ENCODE results near the gene ANKRD11.
"Not testable (repeated sequence)": the region's sequence is repeated elsewhere in the genome, so short reads cannot be mapped to it uniquely, and the experiment has no call there.

The ANKRD11 gene

GRCh38 chr16:89267746-89268145, 222.6 kb downstream of the ANKRD11 start:
- DNase-seq (ENCODE audit: low read depth in 2 of 2) = not testable (repeated sequence)

DNA sequence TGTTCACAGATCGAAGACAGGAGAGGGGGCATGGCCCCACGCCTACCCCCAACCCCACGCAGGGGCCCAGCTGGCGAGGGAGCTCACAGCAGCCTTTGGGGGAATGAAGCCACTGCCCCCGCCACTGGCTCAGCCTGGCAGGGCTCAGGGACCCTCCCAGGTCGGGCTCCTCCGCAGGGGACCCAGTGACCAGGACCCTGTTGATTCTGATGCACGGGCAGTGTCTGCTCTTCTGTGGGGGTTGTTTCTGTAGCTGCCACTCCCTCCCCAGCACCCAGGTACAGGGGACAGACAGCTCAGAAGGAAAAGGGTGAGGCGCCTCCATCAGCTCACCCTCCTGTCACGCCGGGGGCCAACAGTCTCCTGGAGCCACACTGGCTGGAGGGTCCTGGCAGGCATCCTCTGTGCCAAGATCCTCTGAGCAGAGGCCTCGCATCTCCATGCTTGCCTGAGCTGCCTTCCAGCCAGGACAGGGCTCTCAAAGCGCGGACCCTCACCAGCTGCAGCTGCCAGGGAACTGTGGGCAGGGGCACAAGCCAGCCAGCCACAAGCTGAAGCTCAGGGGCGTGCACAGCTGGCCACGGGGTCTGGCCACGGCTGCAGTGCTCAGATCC, 223.7 kb downstream of the ANKRD11 start:
- DNase-seq (ENCODE audit: low read depth in 2 of 2) = no peak

DNA sequence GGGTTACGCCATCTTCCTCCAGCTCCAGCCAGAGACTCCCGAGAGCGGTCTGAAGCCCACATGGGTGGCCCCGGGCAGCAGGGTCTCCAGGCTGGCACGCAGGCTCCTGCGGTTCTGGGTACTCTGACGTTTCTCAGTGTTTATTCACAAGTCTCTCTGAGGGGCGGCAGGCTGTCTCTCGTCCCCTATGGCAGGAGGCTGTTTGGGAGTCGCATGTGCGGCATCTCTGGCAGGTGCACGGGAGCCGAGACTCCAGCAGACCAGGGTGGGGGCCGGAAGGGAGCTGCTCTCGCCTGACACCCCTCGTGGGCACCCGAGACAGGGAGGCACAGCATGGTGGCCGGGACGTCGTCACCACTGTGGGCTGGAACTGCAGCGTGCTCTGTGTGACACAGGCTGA, 224.7 kb downstream of the ANKRD11 start:
- no peak for DNase-seq (ENCODE audit: low read depth in 2 of 2)

GRCh38 chr16:89264800-89265550, 225.4 kb downstream of the ANKRD11 start:
- no peak for DNase-seq (ENCODE audit: low read depth in 2 of 2)

DNA sequence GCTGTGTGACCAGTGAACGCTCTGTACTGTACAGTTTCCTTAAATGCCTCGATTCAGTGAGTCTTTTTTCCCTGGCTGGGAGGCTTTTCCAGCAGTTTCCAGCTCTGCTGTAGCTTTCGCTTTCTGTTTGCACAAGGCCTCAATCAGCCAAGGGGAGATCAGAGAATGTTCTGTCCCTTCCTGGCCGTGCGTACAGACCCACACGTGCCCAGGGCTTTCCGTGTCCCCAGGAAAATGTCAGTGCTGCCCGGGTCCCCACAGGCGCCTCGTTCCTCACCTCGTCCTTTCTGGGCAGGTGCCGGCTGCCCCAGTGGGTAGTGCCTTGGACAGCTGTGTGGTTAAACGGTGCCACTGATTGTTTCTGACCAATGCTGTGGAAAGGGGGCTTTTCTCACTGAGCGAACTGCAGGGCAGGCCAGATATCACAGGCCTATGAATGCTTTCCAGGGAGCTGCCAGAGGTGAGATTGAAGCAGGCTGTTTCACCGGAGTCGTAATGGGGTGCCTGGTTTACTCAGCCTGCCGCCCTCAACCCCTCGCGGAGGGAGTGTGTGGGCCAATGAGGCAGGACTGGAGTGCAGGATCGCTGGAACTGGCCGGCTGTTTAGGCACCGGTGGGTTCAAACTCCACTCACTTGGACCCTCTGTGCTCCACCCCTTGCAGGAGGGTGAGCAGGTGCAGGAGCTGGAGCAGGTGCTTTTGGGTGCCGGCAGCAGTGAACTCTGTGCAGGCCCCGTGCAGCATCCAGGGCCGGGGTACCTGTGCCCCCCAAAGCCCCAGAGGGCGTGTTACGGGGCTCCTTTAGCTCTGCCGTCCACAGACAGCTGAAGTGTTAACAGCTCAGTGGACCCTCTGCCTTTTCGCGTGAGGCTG, 228.4 kb downstream of the ANKRD11 start:
- DNase-seq (ENCODE audit: low read depth in 2 of 2) = no peak

GRCh38 chr16:89259901-89260300, 230.5 kb downstream of the ANKRD11 start:
- not testable (repeated sequence) for DNase-seq (ENCODE audit: low read depth in 2 of 2)

GRCh38 chr16:89257757-89258465, 232.4 kb downstream of the ANKRD11 start:
- no peak for DNase-seq (ENCODE audit: low read depth in 2 of 2)

DNA sequence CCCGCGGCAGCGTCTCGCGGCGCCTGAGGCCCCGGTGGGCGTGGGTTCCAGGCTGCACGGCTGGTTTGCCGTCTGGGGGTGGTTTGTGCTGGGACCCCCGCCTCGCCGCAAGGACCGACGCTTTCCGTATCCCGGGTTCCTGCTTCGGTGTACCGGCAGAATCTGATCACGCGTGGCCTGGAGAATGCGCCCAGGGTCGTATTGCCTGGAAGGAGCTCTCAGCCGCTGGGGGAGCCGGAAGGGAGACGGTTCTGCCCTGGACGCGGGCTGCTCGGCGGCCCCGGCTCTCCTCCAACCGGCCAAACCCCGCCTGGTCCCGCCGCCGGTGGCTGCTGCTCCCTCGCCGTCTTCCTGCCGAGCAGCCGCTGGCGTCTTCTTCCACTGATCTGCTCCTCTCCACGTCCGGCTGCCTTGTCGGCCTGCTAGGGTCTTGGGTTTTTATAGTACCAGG, 233.1 kb downstream of the ANKRD11 start:
- no peak for DNase-seq (ENCODE audit: low read depth in 2 of 2)

GRCh38 chr16:89256651-89257254, 233.6 kb downstream of the ANKRD11 start:
- peak; percentile 78 to 80 for DNase-seq (ENCODE audit: low read depth in 2 of 2)

DNA sequence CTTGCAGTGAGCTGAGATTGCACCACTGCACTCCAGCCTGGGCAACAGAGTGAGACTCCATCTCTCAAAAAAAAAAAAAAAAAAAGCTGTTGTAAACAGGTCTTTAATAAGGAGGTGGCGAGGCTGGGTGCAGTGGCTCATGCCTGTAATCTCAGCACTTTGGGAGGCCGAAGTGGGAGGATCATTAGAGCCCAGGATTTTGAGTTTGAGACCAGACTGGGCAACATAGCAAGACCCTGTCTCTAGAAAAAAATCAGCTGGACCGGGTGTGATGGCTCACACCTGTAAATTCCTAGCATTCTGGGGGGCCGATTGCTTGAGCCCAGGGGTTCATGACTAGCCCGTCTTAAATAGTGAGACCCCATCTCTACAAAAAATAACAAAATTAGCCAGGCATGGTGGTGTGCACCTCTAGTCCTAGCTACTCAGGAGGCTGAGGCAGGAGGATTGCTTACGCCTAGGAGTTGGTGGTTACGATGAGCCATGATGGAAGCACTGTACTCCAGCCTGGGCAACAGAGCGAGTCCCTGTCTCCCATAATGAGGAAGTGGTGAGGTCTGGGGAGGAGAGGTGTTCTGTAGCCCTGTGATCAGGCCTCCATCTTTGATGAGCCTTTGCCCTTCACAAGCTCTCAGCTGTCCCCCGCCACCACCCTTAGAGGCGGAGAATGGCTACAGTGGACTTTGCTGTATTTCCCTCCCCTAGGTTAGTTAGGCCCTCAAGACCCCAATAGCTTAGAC, 236.6 kb downstream of the ANKRD11 start:
- DNase-seq (ENCODE audit: low read depth in 2 of 2) = no peak

DNA sequence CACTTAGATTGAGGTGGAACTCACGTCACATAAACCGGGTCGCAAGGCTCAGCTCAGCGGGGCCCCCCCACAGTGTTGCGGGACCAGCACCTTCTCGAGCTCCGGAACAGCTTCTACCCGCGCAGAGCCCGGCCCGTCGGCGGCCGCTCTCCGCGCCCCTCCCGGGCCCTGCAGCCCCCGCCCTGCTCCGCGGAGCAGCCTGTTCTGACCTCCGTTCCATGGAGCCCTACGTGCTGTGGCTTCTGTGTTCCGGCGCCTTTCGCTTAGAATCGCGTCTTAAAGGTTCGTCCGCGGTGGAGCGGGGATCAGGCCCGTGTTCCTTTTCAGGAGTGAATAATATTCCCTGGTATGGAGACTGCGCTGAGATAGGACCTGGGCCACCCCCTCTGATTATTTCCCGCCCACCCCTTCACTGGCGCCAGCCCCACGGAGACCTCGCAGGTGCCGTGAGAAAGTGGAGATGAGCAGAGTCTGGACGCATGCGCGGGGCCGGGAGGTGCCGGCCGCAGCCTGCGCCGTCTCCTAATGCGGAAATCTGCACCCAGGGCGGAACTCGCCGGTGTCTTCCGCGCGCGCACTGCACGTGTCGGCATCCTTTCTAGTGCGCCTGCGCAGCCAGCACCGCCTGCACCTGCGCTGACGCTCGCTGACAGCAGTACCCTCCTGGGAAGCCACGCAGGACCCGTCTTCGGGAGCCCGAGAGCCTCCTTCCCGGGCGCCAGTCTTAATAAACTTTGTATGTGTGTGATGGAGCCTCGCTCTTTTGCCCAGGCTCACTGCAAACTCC, 242.0 kb downstream of the ANKRD11 start:
- no peak for DNase-seq (ENCODE audit: low read depth in 2 of 2)

- not testable (repeated sequence) for DNase-seq (ENCODE audit: low read depth in 2 of 2)
Measured at GRCh38 chr16:89247734-89248075, 242.7 kb downstream of the ANKRD11 start.

- DNase-seq (ENCODE audit: low read depth in 2 of 2) = peak; percentile 84 to 88
Measured at GRCh38 chr16:89246903-89247733, 243.2 kb downstream of the ANKRD11 start.

DNA sequence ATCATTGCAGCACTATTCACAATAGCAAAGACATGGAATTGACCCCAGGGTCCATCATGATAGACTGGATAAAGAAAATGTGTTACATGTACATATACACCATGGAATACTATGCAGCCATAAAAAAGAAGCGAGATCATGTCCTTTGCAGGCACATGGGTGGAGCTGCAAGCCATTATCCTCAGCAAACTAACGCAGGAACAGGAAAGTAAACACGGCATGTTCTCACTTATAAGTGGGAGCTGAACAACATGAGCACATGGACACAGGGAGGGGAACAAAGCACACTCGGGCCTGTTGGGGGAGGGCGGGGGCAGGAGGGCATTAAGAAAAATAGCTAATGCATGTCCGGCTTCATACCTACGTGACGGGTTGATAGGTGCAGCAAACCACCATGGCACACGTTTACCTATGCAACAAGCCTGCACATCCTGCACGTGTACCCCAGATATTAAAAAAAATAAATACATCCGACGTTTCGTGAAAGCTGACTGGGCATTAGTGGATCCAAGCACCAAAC, 243.9 kb downstream of the ANKRD11 start:
- no peak for DNase-seq (ENCODE audit: low read depth in 2 of 2)

- no peak for DNase-seq (ENCODE audit: low read depth in 2 of 2)
Measured at GRCh38 chr16:89244754-89245153, 245.6 kb downstream of the ANKRD11 start.

DNA sequence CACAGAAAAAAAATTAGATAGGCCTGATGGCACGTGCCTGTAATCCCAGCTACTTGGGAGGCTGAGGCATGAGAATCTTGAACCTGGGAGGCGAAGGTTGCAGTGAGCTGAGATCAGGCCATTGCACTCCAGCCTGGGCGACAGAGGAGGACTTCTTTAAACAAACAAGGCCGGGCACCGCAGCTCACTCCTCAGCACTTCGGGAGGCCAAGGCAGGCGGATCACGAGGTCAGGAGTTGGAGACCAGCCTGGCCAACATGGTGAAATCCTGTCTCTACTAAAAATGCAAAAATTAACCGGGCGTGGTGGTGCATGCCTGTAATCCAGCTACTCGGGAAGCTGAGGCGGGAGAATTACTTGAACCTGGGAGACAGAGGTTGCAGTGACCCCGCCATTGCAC, 246.1 kb downstream of the ANKRD11 start:
- not testable (repeated sequence) for DNase-seq (ENCODE audit: low read depth in 2 of 2)

DNA sequence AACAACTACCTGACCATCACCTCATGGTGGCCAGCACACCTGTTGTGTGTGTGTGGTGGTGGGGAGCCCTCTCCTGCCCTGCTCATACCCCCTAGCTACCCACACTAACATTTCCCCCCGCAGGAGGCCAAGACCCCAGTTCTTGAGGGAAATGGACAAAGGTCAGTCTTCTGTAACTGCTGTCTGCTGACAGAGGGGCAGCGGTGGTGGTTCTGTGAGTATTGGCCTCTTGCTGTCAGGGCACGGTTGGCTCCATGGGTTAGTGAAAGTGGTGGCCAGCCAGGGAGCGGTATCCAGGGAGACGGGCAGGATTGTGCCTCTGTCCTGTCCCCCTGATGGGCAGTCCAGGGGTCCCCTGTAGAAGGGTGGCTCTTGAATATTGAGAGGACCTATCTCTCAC, 246.7 kb downstream of the ANKRD11 start:
- no peak for DNase-seq (ENCODE audit: low read depth in 2 of 2)

DNA sequence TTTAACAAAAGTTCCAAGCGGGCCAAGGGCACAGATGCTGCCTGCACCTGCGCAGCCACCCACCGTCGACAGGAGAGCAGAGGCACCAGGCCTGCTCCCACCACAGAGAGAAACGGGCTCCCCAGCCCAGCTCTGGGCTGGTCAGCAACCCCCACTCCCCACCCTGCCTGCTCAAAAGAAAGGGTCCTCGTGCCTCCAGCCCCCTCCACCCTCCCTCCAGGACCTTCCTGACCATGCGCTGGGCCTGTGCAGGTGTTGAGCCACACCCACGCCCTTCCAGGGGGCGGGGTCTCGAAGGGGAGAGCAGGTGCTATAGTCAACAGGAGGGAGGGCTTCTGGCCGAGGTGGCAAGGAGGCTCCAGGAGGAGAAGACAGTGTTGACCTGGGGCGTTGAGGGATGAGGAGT, 247.6 kb downstream of the ANKRD11 start:
- DNase-seq (ENCODE audit: low read depth in 2 of 2) = no peak
